Measurements from ENCODE around the gene SPRR4. TPM values are rescaled to one million over a fixed set of nuclear protein-coding genes. Genes with fewer than 3 reads are reported as not detected.
"Not testable (repeated sequence)": the region's sequence is repeated elsewhere in the genome, so short reads cannot be mapped to it uniquely, and the experiment has no call there.

The SPRR4 gene
- total RNA-seq, 4 donors from 2014 or later, result not detected

DNA sequence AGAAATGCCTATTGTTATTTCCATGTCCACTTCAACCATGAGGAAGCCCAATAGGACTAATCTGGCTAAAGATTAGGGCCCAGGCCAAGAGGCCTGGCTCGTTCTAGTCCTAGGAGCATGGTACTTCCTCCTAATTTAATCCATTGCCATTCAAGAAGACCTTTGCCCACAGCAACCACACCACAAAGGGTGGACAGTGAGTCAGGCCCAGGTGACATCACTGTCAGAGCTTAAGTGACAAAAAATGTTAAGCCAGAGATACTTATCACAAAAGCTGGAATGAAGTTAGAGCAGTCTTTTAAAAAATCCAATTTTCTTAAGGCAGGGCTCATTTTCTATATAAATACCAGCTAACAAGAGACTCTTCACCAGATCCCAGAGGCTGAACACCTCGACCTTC lies 30.9 kb downstream of the SPRR4 start, which contains the start of gene SPRR3:
Gene SPRR3 (plus strand): TSS at position 368 of the 400 bp plus-strand sequence. CDS start 1,272 bp downstream, outside the sequence.
- Histone ChIP-seq H3K36me3 (no peaks in the 10 kb centered on the region), H3K4me3 (no peak within 1 kb of the TSS), H3K9me3 (no peaks in the 10 kb centered on the region), H3K27ac (no peak within 1 kb of the TSS), H3K4me1 (no peaks in the 10 kb centered on the region), H3K27me3 (no peaks in the 10 kb centered on the region)
- DNase-seq, result no peak
- in situ Hi-C loops (cut with MboI; ENCODE audit: low pct_ligation_motif_present in 1 of 4, low pct_unique_long_range_greater_than_20kb in 1 of 4, low sequenced_read_pairs in 3 of 4) (no loop called here), intact Hi-C loops (cut with DNase I; ENCODE audit: low total_unique reads) (no loop called here)
- 45 to 60% methylated on average over 1 to 2 of the region's 2 CpGs for WGBS, 2 donors (ENCODE audit: low coverage in 1 of 2)
- no peak for TF ChIP-seq EP300 (IDR thresholded peaks at IDR 0.05; ENCODE audit: low read depth)
- TF ChIP-seq POLR2AphosphoS5 (IDR thresholded peaks at IDR 0.05), result no peak
- no peak for TF ChIP-seq POLR2A (IDR thresholded peaks at IDR 0.05)

GRCh38 chr1:153011235-153011758 lies 40.8 kb downstream of the SPRR4 start:
- H3K27me3 ChIP-seq; H3K36me3 ChIP-seq; intact Hi-C loops (cut with DNase I; ENCODE audit: low total_unique reads); DNase-seq; in situ Hi-C loops (cut with MboI; ENCODE audit: low pct_ligation_motif_present in 1 of 4, low pct_unique_long_range_greater_than_20kb in 1 of 4, low sequenced_read_pairs in 3 of 4); H3K27ac ChIP-seq; H3K4me3 ChIP-seq; H3K9me3 ChIP-seq; H3K4me1 ChIP-seq: not testable (repeated sequence)
- WGBS, 2 donors (ENCODE audit: low coverage in 1 of 2), result 82% methylated on average over 8 of the region's 8 CpGs; no CpG with 5 or more reads in 1 of the 2 donors

DNA sequence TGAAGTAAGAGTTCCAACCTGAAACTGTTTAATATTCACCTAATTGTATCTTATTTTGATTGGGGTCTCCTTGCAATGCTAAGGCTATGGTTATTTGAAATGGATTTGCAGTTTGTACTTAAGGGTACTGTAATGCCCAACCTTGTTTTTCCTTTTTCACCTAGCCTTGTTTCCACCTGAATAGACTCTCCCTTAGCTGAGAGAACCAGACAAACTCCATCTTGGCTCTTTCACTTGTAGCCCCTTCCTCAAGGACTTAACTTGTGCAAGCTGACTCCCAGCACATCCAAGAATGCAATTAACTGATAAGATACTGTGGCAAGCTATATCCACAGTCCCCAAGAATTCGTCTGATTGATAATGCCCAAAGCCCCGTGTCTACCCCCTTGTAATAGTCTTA lies 51.4 kb downstream of the SPRR4 start:
- intact Hi-C loops (cut with DNase I; ENCODE audit: low total_unique reads); H3K4me1 ChIP-seq; H3K9me3 ChIP-seq; H3K36me3 ChIP-seq; H3K4me3 ChIP-seq; in situ Hi-C loops (cut with MboI; ENCODE audit: low pct_ligation_motif_present in 1 of 4, low pct_unique_long_range_greater_than_20kb in 1 of 4, low sequenced_read_pairs in 3 of 4); DNase-seq; H3K27ac ChIP-seq; H3K27me3 ChIP-seq: not testable (repeated sequence)
- WGBS, 2 donors (ENCODE audit: low coverage in 1 of 2), result 17 to 45% methylated on average over 2 of the region's 2 CpGs

Small RNAs within 50 kb of the gene (small RNA-seq; reads per million reads assigned to genes)
- gene RF00322, result 0 reads per million in 4 donors
- 0 reads per million in 4 donors for gene SPRR1A

Other genes starting within 250 kb of the SPRR4 start
- gene KPRP, start 212.6 kb upstream of the SPRR4 start, total RNA-seq, result not detected
- not detected for gene LCE1F, start 195.5 kb upstream of the SPRR4 start, total RNA-seq
- not detected for gene LCE1E, start 184.4 kb upstream of the SPRR4 start, total RNA-seq
- gene LCE1D, start 173.9 kb upstream of the SPRR4 start, total RNA-seq, result not detected
- gene LCE1C, start 164.0 kb upstream of the SPRR4 start, total RNA-seq, result not detected
- not detected for gene LCE1B, start 158.7 kb upstream of the SPRR4 start, total RNA-seq
- gene LCE1A, start 143.2 kb upstream of the SPRR4 start, total RNA-seq, result not detected
- not detected for gene LCE6A, start 127.8 kb upstream of the SPRR4 start, total RNA-seq
- not detected for gene LCE7A, start 110.7 kb upstream of the SPRR4 start, total RNA-seq
- gene SMCP, start 92.3 kb upstream of the SPRR4 start, total RNA-seq, result not detected
- gene IVL, start 62.1 kb upstream of the SPRR4 start, total RNA-seq, result not detected
- not detected for gene SPRR5, start 23.4 kb upstream of the SPRR4 start, total RNA-seq
- gene SPRR1A, start 13.4 kb downstream of the SPRR4 start, total RNA-seq, result not detected
- not detected for gene SPRR3, start 31.1 kb downstream of the SPRR4 start, total RNA-seq
- not detected for gene SPRR1B, start 60.6 kb downstream of the SPRR4 start, total RNA-seq
- not detected for gene SPRR2D, start 70.5 kb downstream of the SPRR4 start, total RNA-seq
- gene SPRR2A, start 86.9 kb downstream of the SPRR4 start, total RNA-seq, result not detected
- gene SPRR2B, start 101.0 kb downstream of the SPRR4 start, total RNA-seq, result not detected
- not detected for gene SPRR2E, start 123.9 kb downstream of the SPRR4 start, total RNA-seq
- not detected for gene SPRR2F, start 142.9 kb downstream of the SPRR4 start, total RNA-seq
- gene SPRR2G, start 180.2 kb downstream of the SPRR4 start, total RNA-seq, result not detected
- gene LELP1, start 232.8 kb downstream of the SPRR4 start, total RNA-seq, result not detected
- gene PRR9, start 246.9 kb downstream of the SPRR4 start, total RNA-seq, result not detected

Measured in transverse colon (tissue), 4 donors.